GM18499 (cell line): ENCODE results near the gene UBFD1.
"Not testable (repeated sequence)": the region's sequence is repeated elsewhere in the genome, so short reads cannot be mapped to it uniquely, and the experiment has no call there.

ENCODE experiments used
- ATAC-seq: cut with Tn5 transposase; IDR thresholded peaks from one replicate; pipeline ENCODE4 v1.9.1; 2021; ENCODE audit warnings: moderate number of reproducible peaks; ENCODE audit not compliant: insufficient read depth, unreplicated experiment

The UBFD1 gene

DNA sequence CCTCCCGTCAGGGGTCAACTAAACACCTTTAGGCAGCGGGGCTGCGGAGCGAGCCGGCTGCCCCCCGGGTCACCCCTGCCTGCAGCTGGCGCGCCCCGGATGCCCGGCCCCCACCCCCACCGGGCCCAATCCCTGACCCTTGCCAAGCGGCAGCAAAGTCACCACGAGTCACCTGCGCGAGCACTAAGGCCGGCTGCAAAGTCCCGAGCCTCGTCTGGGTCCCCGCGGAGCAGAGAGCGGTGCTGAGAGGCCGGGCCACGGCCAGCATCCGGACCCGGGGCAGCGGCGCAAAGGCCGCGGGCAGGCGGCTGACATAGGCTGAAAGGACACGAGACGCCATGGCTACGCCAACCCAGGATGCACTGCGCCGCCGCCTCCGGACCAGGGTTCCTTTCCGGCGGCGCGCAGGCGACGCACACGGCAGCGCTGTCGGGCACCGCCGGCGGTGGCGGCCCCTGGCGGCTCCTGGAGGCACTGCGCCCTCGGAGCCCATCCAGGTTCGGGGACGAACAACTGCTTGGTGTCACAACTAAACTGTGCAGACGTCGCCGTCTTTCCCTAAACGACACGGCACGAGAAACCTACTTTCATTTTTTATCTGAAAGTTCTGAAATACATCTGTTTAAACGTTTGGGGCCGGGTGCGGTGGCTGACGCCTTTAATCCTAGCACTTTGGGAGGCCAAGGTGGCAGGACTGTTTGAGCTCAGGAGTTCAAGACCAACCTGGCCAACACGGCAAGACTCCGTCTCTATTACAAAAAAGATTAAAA, 38.6 kb downstream of the UBFD1 start, which contains the start of gene NDUFAB1:
NDUFAB1 (minus strand) TSS at position 366 of the 770 bp plus-strand sequence; CDS start at position 340, 26 bp downstream.
- ATAC-seq = peak; percentile 46

DNA sequence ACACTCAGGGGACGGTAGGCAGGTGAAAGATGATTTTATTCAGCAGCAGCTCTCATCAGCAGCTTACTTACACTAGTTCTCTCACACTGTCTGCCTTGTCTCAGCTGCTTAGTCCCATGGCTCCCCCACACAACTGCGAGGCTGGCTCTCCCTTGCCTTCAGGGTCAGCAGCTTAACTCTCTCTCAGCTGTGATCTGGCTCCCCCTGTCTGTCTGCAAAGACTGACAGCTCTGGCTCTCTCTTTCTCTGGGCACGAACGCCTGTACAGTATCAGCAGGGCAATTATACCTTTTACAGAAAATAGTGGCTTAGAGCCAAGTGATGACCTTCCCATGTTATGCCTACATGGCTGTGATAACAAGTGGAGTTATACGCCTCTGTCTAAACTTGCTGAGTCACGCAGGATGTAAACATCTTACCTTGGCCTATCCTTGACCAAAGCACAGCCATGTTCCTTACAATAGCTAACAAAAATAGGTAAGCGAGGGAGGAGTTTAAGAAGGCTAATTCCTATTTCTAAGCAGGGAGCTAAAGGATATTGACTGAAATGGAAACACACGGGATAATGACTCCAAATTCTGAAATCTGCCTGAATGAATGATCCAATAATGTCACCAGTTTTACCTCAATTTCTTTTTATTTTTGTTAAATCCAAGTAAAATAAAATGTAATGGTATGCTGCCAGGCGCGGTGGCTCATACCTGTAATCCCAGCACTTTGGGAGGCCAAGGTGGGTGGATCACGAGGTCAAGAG, 39.7 kb downstream of the UBFD1 start:
- ATAC-seq = no peak

DNA sequence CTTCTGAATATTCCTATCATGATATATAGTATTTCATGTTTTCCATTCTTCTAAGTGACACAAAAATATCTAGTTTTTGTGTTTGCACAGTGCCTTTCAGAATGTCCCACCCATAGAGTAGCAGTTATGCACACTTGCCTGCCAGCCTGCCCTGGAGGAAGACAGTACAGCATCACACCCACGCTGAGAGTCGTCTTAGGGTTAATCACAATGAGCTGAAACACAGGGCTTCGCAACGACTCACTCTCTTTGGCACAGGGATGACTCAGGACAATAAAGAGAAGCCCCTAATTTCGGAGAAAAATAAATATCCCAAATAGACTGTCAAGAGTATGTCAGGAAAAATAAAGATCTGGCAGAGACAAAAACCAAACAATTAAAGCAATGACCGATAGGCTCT, 50.2 kb downstream of the UBFD1 start:
- no peak for ATAC-seq

DNA sequence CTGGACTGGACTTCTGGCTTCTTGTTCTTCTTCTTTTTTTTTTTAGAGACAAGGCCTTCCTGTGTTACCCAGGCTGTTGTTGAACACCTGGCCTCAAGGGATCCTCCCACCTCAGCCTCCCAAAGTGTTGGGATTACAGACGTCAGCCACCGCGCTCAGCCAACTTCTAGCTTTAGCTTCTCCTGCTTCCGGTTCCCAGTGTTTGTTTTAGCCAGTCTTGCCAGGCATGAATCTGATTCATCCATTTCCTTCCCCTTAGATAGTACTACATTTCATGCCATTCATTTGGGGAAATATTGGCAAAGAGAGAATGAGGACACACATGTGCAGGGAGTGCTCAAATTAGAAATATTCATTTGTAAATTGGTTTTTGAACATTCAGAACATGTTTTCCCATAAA, 50.7 kb downstream of the UBFD1 start:
- ATAC-seq = no peak

DNA sequence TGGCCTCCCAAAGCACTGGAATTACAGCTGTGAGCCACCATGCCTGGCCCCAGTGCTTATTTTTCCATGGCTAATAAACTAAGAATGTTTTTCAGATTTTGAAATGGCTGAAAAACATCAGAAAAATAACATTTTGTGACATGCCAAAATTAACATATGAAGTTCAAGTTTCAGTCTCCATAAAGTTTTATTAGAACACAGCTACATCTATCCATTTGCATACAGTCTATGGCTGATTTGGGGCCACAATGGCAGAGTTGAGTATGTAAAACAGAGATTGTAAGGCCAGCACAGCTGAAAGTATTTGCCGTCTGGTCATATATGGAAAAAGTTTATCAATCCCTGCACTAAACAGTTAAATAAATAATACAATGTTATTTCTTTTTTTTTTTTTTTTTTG, 52.4 kb downstream of the UBFD1 start:
- ATAC-seq = no peak

DNA sequence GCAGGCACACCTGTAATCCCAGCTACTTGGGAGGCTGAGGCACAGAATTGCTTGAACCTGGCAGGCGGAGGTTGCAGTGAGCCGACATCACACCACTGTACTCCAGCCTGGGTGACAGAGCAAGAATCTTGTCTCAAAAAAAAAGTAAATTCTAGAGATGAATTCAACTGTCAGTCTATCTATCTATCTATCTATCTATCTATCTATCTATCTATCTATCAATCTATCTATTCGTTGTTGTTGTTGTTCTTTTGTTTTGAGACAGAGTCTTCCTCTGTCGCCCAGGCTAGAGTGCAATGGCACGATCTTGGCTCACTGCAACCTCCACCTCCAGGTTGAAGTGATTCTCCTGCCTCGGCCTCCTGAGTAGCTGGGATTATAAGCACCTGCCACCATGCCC, 53.4 kb downstream of the UBFD1 start:
- ATAC-seq = not testable (repeated sequence)

DNA sequence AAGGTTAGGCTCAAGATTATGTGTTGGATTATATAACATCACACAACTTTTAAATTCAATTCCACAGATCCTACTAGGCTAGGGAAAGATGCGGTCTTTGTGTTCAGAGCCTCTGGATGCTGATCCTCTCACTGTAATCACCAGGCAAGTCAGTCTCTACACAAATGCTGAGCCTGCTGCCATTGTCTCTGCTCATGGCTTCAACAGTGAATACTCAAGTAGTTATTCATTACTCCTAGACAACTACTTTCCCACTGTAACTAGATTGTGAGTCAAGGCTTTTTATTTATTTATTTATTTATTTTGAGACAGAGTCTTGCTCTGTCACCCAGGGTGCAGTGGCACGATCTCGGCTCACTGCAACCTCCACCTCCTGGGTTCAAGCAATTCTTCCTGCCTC, 54.4 kb downstream of the UBFD1 start:
- ATAC-seq = no peak

DNA sequence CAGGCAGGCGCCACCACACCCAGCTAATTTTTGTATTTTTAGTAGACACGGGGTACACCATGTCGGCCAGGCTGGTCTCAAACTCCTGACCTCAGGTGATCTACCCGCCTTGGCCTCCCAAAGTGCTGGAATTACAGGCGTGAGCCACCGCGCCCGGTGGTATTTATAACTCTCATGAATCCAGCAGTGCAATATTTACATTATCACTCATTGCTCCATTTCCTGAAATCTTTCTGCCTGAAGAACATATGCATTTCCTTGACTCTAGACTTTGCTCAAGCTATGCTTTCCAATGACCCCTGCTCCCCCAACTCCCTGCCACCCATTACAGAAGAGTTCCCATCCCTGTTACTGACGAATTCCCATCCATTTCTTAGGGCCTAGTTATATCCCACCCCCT, 58.3 kb downstream of the UBFD1 start:
- ATAC-seq = no peak
